Coronary artery (tissue), 2 donors: ENCODE data around the gene ELAVL1.
A peak's percentile ranks its signal among the peaks of the same experiment; 100 is the strongest.

Source experiments
- DNase-seq: peaks from one replicate; pipeline ENCODE4 v3.0.0-alpha.2; 2017; ENCODE audit warnings: low spot score
- H3K27ac ChIP-seq, 2 donors: fragments of 200-600 bp; sonication (generic); one replicate each; pipeline ENCODE4 v1.5.1; 2016 to 2019
- H3K4me3 ChIP-seq: fragments of 200-600 bp; sonication (generic); 2 replicates; pipeline ENCODE4 v1.5.1; 2016; ENCODE audit warnings: mild to moderate bottlenecking, moderate library complexity
- TF ChIP-seq, protein P1 (sequence below): fragments of 200-600 bp; sonication (generic); IDR thresholded peaks from one replicate; pipeline ENCODE4 v1.5.1; 2019; ENCODE audit warnings: antibody characterized with exemption

Gene ELAVL1

GRCh38 chr19:7976461-7976860, 29.0 kb downstream of the ELAVL1 start:
- no peak overlapping the region for H3K4me3 ChIP-seq
- no peak for DNase-seq
- H3K27ac ChIP-seq, result no peak overlapping the region
- TF ChIP-seq, protein P1, sequence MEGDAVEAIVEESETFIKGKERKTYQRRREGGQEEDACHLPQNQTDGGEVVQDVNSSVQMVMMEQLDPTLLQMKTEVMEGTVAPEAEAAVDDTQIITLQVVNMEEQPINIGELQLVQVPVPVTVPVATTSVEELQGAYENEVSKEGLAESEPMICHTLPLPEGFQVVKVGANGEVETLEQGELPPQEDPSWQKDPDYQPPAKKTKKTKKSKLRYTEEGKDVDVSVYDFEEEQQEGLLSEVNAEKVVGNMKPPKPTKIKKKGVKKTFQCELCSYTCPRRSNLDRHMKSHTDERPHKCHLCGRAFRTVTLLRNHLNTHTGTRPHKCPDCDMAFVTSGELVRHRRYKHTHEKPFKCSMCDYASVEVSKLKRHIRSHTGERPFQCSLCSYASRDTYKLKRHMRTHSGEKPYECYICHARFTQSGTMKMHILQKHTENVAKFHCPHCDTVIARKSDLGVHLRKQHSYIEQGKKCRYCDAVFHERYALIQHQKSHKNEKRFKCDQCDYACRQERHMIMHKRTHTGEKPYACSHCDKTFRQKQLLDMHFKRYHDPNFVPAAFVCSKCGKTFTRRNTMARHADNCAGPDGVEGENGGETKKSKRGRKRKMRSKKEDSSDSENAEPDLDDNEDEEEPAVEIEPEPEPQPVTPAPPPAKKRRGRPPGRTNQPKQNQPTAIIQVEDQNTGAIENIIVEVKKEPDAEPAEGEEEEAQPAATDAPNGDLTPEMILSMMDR, result no peak

DNA sequence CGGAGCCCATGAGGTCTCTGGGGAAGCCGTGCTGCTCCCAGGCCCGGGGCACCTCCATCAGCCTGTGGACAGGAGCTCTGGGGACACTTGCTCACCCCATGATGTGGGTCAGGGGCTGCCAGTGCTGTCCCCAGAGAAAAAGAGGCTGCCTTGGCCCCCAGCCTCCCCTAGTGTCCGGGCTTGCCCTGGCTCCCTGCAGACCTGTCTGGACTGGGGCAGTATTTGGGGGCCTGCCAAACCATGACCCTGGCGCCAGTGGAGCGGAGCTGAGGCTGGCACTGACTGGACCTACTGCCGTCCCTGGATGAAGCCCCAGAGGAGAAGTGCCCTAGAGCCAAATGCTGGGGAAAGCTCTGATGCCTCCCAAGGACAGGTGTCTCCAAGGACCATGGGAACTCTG, 30.4 kb downstream of the ELAVL1 start:
- Histone ChIP-seq H3K27ac (no peak overlapping the region), H3K4me3 (no peak overlapping the region)
- DNase-seq, result no peak
- TF ChIP-seq, protein P1, result no peak

DNA sequence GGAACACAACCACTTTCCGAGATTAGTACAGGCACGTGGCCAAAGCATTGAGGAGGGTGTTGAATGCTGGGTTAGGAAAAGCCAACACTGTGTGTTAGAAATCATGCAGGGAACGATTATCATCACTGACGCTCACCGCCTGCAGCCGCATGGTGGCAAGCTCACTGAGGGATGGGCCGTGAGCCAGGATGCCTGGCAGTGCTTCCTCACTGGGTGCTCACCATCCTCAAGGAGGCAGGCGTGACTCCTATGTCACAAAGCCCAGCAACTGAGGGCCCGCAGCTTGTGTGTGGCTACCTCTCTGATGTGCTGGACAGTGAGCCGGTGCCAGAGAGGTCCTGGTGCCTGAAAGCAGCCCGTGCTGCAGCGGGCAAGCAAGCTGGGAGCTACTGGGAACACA, 31.6 kb downstream of the ELAVL1 start:
- DNase-seq, result no peak
- Histone ChIP-seq H3K4me3 (no peak overlapping the region), H3K27ac (no peak overlapping the region)
- TF ChIP-seq, protein P1, result no peak

DNA sequence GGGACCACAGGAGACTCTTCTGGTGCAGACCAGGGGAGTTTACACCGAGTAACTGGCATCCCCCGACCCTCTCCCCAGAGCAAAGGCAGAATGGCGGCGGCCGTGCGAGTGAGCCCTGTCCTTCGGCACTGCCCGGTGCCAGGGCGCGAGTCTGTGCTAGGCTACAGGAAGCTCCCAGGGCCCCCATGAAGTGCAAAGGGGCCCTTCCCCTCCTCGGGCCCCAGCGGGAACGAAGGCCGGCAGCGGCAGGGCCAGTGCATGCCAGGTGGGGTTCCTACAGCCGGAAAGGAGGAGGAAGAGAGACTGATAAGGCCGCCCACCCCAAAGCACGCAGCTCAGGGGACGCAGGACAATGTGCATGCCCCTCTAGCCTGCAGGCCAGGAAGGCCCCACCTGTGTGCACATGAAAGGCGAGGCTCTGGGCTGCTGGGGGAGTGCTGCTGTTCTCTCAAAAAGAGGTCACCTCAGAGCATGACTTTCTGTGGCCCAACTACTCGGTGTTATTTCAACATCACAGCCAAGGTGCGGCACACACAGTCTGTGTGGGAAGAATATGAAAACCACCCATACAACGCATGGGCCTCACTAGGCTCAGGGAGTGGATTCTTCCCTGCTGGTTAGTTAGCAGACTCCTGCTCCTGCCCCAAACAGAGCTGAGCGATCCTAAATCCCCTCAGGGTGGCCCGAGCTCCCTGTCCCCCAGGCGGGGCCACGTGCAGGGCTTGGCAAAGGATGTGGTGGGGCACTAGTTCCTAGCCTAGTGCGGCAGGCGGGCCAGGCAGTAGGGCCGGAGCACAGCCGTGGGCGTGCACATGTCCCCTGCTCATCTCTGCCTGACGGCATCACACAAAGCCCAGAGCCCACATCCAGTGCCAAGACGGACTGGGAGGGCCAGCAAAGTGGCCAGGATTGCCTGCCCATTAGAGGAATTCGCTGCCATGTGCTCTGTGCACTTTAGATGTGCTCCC, 33.6 kb downstream of the ELAVL1 start:
- no peak overlapping the region for H3K27ac ChIP-seq
- TF ChIP-seq, protein P1, result no peak
- DNase-seq, result no peak
- no peak overlapping the region for H3K4me3 ChIP-seq

GRCh38 chr19:7970716-7971448, 34.6 kb downstream of the ELAVL1 start:
- DNase-seq, result no peak
- no peak overlapping the region for H3K27ac ChIP-seq
- no peak overlapping the region for H3K4me3 ChIP-seq
- TF ChIP-seq, protein P1, result peak; percentile 30

DNA sequence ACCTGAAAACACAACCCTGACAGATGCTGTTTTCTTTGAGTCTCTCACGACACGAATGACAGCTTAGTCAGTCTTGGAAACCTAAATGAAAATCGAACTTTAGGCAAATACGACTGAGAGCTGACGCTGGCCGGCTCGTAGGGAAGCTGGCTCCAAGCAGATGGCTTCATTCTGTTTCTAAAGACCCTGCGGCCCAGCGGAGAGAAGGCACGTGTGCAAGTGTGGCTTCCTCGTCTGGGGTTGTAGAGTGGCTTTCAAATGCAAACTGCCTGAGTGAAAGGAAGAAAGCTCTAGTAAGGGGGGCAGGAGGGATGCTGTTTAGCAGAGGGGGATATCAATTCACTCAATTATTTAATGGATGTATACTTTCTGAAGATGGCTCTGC, 35.9 kb downstream of the ELAVL1 start:
- no peak overlapping the region for H3K27ac ChIP-seq
- TF ChIP-seq, protein P1, result no peak
- DNase-seq, result no peak
- no peak overlapping the region for H3K4me3 ChIP-seq
